ENCODE data around the gene TCAP.

TCAP gene

GRCh38 chr17:39651923-39652586 lies 13.1 kb upstream of the TCAP start:
- DNase-seq = no peak

- DNase-seq = no peak
These were observed 12.4 kb upstream of the TCAP start for GRCh38 chr17:39652587-39653315.

- no peak for DNase-seq
These were observed 11.9 kb upstream of the TCAP start for GRCh38 chr17:39653316-39653661.

GRCh38 chr17:39653662-39654331 lies 11.4 kb upstream of the TCAP start:
- peak; percentile 87 to 89 for DNase-seq

GRCh38 chr17:39655105-39655504 lies 10.0 kb upstream of the TCAP start:
- no peak for DNase-seq

GRCh38 chr17:39658346-39658745 lies 6.8 kb upstream of the TCAP start:
- no peak for DNase-seq

- DNase-seq = no peak
These were observed 6.4 kb upstream of the TCAP start for GRCh38 chr17:39658760-39659159.

GRCh38 chr17:39659279-39660010 lies 5.7 kb upstream of the TCAP start:
- no peak for DNase-seq

- no peak for DNase-seq
These were observed 5.2 kb upstream of the TCAP start for GRCh38 chr17:39660011-39660360.

- DNase-seq = no peak
These were observed 4.5 kb upstream of the TCAP start for GRCh38 chr17:39660397-39661385.

- no peak for DNase-seq
These were observed 3.2 kb upstream of the TCAP start for GRCh38 chr17:39661744-39662541.

- no peak for DNase-seq
These were observed 2.4 kb upstream of the TCAP start for GRCh38 chr17:39662551-39663339.

GRCh38 chr17:39663340-39663687 lies 1.8 kb upstream of the TCAP start:
- DNase-seq = no peak

- DNase-seq = no peak
These were observed 1.2 kb upstream of the TCAP start for GRCh38 chr17:39663688-39664580.

- DNase-seq = no peak
These were observed 584 bp downstream of the TCAP start for GRCh38 chr17:39665642-39666224.

GRCh38 chr17:39666231-39666600 lies 1.1 kb downstream of the TCAP start:
- DNase-seq = no peak

GRCh38 chr17:39666601-39667261 lies 1.6 kb downstream of the TCAP start:
- DNase-seq = no peak

GRCh38 chr17:39667262-39667944 lies 2.3 kb downstream of the TCAP start:
- no peak for DNase-seq
